ENCODE measurements around the gene RPUSD1. TPM values are rescaled to one million over a fixed set of nuclear protein-coding genes. Genes with fewer than 3 reads are reported as not detected.
"Not testable (repeated sequence)": the region's sequence is repeated elsewhere in the genome, so short reads cannot be mapped to it uniquely, and the experiment has no call there.

Gene RPUSD1
- total RNA-seq = 11.6 TPM

DNA sequence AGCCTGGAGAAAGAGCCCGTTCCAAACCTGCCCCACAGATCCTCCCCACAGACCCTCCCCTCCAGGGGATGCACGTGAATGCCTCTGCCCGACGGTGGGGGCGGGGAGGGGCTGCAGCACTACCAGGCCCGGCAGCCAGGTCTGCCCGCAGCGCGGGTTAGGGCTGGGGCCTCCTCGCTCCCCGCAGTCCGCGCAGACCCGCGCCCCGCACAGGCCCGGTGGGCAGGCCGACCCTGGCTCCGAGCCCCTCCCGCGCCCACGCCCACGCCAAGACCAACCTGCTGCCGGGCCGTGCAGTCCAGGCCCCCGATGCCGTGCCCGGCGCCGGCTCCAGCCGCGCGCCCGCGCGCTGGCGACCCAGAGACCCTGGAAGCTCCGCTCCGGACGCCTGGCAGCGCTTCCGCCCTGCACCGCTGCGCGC is at the start of gene RPUSD1:
Gene RPUSD1 (minus strand): TSS at position 404 of the 421 bp plus-strand sequence. CDS start 644 bp downstream, outside the sequence.
- DNase-seq = no peak

DNA sequence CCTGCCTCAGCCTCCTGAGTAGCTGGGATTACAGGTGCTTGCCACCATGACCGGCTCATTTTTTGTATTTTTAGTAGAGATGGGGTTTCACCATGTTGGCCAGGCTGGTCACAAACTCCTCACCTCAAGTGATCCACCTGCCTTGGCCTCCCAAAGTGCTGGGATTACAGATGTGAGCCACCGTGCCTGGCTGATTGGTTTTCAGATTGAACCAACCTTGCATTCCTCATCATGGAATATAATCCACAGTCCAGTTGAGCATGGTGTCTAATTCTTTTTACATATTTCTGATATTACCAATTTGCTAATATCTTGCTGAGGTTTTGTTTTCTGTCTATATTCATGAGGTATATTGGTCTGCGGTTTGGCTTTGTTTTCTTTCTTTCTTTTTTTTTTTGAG is 48.6 kb upstream of the RPUSD1 start:
- not testable (repeated sequence) for DNase-seq

- no peak for DNase-seq
Measured at GRCh38 chr16:836221-836620, 48.0 kb upstream of the RPUSD1 start.

GRCh38 chr16:835373-835772 is 47.2 kb upstream of the RPUSD1 start:
- DNase-seq = no peak

GRCh38 chr16:833411-833810 is 45.2 kb upstream of the RPUSD1 start:
- no peak for DNase-seq

DNA sequence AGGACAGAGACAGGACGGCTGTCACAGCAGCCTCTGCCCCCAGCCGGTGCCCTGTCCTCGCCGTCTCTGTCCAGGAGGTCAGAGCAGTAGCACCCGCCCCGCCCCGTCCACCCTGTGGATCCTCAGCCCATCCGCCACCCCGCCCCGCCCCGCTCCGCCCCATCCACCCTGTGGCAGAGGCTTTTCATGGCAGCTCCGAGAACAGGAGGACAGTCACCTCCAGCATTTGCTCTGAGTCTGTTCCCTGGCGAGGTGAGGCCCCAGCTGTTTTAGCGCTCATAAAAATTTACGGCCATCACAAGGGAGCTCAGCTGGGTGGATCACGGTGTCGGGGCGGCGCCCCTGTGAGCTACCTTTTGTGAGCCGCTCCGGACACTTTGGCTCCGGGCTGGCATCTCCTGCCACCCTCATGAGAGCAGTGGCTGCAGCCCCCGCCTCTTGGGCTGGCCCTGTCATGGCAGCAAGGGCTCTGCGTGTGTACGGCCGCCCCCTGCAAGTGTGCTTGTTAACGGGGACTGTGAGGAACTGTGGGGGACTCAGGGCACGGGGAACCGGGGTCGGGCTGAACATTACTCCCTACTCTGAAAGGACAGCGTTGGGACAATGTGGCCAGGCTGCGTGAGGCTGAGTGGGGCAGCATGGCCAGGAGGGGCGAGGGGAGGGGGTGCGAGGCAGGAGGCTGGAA is 44.6 kb upstream of the RPUSD1 start:
- DNase-seq = no peak

- no peak for DNase-seq
Measured at GRCh38 chr16:831571-832413, 43.6 kb upstream of the RPUSD1 start.

DNA sequence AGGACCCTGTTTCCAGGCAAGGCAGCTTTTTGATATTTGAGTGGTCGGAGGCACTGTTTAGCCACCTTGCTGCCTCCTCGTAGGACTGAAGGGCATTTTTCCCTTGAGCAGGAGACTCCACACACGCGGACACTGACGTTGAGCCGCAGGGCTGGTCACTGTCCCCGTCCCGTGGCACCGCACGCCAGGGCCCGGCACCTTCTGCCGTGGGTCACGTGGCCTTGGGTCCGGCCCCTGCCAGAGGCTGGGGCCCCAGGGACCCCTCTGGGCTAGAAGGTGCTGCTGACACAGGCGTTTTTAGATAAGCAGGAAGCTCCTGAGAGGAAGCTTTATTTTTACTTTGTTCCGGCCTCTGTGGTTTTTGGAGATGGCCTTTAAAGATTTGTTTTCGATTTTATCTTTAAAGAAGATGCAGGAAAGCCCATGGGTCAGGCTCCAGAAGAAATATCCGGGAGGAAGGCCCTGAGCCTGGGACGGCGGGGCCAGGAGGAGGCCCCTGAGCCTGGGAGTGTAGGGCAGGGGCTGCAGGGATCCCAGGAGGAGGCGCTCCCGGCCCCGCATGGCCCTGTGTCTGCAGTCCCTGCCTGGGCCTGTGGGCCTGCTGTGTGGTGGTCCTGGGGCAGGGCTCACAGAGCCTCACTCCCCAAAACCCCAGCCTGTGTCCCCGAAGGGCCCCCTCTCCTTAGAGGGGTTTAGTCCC is 42.8 kb upstream of the RPUSD1 start:
- no peak for DNase-seq

GRCh38 chr16:830107-830870 is 42.1 kb upstream of the RPUSD1 start:
- no peak for DNase-seq

- DNase-seq = no peak
Measured at GRCh38 chr16:828891-829290, 40.7 kb upstream of the RPUSD1 start.

GRCh38 chr16:827513-827912 is 39.3 kb upstream of the RPUSD1 start:
- no peak for DNase-seq

DNA sequence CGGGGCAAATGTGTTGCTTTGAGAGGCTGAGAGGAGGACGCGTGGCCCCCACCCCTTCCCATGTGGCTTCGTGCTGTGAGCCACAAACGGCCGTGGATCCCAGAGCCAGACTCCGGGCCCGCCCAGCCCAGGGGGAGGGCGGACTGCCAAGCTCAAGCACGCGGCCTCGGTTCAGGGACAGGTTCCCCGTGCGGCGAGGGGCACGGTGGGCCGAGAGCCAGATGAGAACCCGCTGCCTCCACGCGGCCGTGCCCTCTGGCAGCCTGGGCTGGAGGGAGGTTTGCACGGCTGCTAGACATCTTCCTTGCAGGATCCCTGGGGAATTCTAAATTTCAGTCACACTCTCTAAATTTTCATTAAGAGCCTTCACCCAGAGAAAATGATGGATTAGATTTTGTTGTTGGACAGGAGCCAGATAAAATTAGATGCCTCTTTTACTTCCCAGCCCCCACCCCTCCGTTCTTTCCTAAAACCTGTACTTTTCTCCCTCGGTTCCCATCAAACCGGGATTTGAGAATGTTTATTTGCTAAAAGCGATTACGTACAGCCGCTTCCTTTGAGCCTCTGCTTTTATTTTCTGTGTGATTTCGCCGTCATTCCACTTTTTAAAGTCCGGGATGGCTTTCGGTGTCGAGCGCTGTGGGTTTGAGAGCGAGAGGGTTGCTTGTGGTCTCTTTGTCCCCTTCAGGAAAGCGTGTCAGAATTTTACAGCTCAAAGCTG is 37.3 kb upstream of the RPUSD1 start:
- DNase-seq = peak; percentile 83

DNA sequence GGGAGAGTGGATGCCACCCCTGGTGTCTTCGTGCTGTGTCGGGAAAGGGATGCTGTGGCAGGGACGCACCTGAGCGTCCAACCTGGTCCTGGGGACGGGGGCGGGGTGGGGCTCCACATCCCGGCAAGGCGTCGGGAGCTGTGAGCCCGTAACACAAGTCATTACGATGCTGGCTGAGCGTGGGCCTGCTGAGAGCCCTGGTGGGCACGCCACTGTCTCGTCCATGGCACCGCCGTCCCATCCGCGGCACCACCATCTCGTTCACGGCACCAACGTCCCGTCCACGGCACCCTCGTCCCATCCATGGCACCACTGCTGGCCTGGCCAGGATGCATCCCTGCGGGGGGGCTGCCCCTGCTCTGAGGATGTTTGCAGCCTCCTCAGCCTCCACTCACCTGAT is 36.4 kb upstream of the RPUSD1 start:
- no peak for DNase-seq

GRCh38 chr16:824194-824593 is 36.0 kb upstream of the RPUSD1 start:
- DNase-seq = no peak

GRCh38 chr16:822909-823297 is 34.7 kb upstream of the RPUSD1 start:
- no peak for DNase-seq

DNA sequence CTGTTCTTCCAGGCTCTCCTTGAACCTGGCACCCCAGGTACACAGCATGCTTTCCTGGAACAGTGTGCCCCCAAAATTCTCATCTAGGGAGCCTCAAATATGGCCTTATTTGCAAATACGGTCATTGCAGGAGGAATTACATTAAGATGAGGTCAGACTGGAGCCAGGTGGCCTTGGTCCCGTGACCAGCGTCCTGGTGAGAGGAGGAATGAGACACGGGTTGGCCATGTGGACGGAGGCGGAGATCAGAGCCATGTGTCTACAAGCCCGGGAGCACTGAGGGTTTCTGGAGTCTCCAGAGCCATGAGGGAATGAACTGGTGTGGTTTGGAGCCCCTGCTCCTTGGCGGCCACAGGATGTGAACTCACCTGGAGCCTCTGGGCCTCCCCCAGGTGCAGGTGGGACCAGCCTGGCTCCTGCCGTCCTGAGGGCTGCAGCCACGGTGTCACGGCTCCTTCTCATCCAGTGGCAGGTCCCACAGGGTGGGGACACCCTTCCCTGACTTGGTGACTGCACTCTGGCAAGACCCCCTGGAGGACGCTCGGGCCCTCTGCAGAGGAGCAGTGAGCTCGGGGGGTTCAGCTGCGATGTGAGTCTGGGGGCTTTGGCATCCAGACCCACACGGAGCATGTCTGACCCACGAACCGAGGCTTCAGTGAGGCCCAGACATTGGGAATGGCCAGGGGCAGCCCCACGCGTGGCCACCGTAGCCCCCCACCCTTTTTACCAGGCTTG is 34.2 kb upstream of the RPUSD1 start:
- DNase-seq = no peak

DNA sequence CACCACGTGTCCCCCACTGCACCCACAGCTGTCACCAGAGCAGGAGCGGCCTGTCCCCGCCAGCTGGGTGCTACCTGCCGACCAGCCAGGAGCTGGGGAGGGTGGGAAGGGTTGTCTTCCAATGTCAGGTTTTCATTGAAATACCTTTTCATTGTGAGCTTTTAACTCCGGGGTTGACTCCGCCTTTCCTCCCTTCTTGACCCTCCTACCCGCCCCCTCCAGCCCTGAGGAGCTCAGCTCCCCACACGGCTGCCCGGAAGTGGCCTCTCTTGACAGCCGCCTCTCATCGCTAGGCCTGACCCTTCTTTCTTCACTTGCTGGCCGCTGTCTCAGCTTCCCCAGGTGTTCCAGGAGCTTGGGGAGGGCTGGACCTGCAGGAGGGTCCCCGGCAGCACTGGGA is 33.6 kb upstream of the RPUSD1 start:
- DNase-seq = no peak

DNA sequence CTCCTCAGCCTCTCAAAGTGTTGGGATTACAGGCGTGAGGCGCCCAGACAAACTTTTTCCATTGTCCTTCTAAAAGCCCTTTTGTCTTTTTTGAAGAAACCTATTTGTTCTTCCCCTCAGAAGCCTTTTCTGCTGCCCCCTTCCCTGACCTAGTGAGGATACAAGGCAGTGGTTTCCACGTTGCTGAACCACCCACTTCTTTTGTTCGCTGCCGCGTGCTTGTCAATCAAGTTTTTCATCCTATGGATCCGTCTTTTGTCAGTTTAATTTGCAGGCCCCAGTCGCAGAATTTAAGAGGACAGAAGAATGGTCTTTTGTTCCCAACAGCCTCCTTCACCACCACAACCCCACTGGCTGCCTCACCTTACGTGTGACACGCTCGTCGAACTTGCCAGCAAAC is 32.6 kb upstream of the RPUSD1 start:
- DNase-seq = no peak

GRCh38 chr16:820044-820408 is 31.8 kb upstream of the RPUSD1 start:
- DNase-seq = not testable (repeated sequence)

- DNase-seq = no peak
Measured at GRCh38 chr16:819336-820043, 31.3 kb upstream of the RPUSD1 start.
